Myocyte (in vitro differentiated cells): ENCODE measurements around the gene LDLR. TPM values are rescaled to one million over a fixed set of nuclear protein-coding genes. Genes with fewer than 3 reads are reported as not detected.
"Not testable (repeated sequence)": the region's sequence is repeated elsewhere in the genome, so short reads cannot be mapped to it uniquely, and the experiment has no call there.

Experiments used
- DNase-seq: peaks from one replicate; pipeline ENCODE4 v3.0.0-alpha.2; 2012; ENCODE audit warnings: low read depth
- total RNA-seq: library from RNA; depleted of rRNA; stranded (reverse); fragments of >200 nt; gene quantifications from 2 replicates; pipeline ENCODE4 v1.2.3, GENCODE V29; 2014

Gene LDLR
- total RNA-seq, 1 donor from 2014 or later, result 152 TPM

DNA sequence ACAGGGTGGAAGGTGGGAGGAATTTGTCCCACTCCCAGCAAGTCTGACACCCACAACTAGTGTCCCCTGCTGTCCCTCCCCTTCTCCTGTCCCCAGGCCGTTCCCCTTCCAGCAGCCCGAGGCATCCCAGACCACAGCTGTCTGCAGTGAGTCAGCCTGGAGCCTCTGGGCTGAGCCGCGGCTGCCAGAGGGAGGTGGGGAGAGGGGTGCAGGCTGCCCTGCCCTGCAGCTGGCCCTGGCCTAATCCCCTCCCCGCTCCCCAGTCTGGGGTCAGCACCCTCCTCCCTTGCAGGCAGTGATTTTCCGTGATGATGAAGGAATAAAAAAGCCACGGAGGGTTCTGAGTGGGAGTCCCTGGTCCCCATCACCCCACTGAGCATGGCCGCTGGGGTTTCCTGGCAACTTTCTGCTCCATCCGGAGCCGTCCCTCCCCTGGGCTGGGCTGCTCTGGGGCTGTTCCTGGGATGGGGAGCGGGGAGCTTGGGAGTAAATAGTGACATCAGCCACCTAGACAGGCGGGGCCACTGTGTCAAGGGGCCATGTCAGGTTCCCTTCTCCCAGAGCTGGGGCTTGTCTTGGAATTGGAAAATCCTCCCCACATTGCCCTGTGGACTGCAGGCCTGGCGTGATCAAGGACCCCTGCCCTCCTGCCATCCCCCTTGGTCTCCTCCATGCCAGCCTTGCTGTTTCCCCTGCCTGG is 49.5 kb downstream of the LDLR start:
- DNase-seq, result peak; percentile 97

- not testable (repeated sequence) for DNase-seq
Observed at GRCh38 chr19:11140023-11140538, 50.8 kb downstream of the LDLR start.

- no peak for DNase-seq
Observed at GRCh38 chr19:11140896-11141295, 51.6 kb downstream of the LDLR start.

DNA sequence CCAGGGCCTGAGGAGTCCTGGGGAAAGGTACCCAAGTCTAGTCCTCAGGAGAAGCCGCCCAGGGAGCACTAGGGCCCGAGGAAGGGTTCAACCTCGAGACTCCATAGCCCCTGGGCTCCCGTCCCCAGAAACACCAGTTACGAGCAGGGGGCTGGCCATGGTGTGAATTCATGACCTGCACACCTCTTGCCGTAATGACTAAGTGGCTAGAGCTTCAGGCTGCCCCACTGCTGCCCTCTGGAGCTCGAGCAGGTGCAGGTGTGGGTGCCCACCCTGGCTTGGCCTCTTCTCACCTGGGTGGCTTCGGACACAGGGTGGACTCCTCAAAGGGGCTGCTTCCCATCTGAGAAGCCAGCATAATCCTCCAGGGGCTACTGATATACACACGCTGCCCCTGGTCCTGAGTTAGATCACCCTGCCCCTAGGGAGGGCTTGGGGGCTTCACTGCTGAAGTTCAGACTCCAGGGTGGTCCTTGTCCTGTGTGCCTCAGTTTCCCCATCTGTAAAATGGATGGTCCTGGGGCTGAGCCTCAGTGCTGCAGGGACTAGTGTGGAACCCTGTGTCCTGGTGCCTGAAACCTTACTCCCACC is 52.8 kb downstream of the LDLR start:
- no peak for DNase-seq

DNA sequence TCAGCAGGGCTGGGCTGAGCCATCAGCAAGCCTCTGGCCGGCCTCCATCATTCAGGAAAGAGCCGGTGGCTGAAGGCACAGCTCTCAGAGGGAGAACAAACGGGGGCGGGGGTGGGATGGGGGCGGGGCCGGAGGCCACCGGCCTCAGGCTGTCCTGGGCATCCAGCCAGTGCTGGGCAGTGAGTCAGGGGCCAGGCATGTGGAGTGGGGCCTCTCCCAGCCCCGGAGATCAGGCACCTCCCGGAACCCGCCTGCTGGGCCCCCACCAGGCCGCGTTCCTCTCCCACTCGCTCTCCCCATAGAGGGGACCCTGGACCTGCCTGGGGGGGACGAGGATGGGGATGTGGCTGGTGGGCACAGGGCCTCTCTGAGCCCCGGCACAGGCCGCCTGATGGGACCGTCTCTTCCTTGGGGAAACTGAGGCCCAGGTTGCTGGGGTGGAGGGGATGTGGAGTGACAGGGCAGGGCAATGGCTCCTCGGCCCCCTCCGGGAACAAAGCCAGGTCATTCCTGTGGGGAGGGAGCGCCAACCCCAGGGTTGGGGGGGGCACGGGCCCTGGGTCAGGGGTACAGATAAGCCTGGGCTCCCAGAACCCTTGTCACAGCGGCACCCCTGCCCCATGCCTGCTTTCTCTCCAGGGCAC is 53.4 kb downstream of the LDLR start:
- DNase-seq, result peak; percentile 96

- DNase-seq, result no peak
Observed at GRCh38 chr19:11145536-11145924, 56.3 kb downstream of the LDLR start.

- no peak for DNase-seq
Observed at GRCh38 chr19:11148001-11148400, 58.7 kb downstream of the LDLR start.

DNA sequence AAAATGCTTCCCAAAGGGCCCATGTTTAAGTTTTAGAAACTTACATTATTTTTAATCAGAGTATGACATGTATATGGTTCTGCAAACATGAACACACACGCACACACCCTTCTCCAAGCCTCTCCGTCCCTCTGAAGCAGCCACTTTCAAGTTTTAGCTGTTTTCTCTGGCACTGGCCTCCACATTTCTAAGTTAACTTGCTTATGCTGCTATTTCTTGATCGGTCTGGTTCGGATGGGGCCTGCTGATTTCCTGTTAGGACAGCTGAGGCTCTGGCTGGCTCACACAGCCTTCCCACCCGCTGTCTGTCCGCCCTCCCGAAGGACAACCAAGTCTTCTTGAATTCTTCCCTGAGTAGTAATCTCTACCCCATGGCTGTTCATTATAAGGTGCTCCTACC is 61.9 kb downstream of the LDLR start:
- DNase-seq, result peak; percentile 51

DNA sequence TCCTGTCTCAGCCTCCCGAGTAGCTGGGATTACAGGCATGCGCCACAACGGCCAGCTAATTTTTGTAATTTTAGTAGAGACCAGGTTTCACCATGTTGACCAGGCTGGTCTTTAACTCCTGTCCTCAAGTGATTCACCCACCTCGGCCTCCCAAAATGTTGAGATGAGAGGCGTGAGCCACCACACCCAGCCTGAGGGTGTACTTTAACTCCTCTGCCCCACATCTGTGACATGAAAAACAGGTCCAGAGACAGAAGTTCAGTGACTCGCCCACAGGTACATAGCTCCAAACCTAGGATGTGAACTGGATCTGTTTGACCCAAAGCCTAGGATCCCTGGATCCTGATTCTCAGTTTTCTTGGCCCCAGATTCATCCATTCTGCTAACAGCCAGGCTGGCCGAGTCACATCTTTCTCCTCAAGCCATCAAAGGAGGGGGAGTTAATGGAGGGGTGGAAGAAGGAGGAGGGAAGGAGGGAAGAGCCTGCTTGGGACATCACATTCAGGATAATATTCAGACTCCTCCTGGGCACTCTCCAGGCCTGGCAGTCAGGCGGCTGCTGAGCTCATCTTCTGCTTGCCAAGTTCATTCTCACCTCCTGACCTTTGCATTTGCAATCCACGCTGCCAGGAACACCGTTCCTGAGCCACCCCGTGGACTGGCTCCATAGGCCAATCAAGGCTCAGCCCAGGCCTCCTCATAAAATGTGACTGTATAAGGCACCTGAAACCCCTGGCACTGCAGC is 63.2 kb downstream of the LDLR start:
- peak; percentile 48 for DNase-seq

DNA sequence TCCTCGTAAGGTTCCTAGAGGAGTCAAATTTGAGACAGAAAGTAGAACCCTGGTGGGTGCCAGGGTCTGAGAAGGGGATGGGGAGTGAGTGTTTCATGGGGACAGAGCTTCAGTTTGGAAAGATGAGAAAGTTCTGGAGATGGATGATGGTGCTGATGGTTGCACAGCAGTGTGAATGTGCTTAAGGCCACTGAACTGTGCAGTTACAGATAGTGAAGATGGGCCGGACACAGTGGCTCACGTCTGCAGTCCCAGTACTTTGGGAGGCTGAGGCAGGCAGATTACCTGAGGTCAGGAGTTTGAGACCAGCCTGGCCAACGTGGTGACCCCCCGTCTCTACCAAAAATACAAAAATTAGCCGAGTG is 65.4 kb downstream of the LDLR start:
- no peak for DNase-seq

- peak; percentile 98 for DNase-seq
Observed at GRCh38 chr19:11155373-11156120, 66.3 kb downstream of the LDLR start, which contains the start of gene SPC24. TSS of gene SPC24 (minus strand) at chr19:11155782. CDS start at chr19:11155776, 6 bp downstream.

DNA sequence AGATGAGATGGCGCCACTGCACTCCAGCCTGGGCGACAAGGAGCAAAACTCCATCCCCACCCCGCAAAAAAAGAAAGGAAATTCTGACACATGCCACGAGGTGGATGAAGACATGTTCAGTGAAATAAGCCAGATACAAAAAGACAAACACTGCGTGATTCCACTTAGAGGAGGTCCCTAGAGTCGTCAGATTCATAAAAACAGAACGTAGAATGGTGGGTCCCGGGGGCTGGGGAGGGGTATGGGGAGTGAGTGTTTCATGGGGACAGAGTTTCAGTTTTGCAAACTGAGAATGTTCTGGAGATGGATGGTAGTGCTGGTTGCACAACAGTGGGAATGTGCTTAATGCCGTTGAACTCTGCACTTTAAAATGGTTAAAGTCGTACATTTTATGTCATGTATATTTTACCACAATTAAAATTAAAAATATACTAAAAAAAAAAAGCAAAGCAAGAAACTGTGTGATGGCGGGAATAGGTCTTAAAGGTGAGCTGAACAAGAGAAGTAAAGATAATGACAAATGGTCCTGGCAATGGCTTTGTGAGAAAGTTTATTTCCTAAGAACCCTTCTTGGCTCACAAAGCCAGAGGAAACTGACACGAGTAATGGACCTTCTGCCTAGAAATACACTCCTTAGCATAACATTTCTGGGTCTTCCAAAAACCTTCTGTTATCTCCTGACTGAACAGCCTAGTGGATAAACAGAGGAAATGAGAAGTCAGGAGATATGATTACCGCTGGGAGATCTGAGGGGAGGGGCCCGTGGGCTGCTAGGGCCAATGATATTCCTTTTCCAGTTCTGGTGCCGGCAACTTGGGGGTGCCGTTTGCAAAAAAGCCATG is 70.6 kb downstream of the LDLR start:
- no peak for DNase-seq

DNA sequence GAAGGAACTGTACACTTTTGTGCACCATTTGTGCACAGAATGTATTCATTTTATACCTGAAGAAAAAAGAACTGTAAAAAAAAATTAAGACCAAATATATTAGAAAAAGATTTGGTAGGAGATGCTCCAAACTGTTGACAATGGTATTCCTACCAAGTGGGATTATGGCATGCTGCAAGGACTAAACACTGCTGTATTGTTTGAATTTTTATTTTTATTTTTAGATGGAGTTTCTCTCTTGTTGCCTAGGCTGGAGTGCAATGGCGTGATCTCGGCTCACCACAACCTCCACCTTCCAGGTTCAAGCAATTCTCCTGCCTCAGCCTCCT is 71.1 kb downstream of the LDLR start:
- DNase-seq, result not testable (repeated sequence)

DNA sequence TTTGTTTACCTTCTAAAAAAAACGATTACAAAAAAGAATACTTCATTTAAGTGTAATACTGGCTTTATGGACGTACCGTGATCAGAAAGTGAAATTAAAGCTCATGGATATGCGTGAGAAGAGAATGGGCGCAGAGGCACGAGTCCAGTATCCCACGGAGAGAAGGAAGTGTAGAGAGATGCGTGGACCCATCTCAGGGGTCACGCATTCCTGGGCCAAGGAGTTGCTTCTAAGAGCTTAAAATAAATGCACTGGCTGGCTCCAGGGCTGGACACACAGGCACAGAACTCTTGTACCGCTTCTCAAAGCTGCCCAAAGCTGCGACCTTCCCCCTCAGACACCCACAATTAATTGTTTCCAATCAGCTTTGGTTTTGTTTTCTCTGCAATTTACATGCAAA is 75.0 kb downstream of the LDLR start:
- no peak for DNase-seq

DNA sequence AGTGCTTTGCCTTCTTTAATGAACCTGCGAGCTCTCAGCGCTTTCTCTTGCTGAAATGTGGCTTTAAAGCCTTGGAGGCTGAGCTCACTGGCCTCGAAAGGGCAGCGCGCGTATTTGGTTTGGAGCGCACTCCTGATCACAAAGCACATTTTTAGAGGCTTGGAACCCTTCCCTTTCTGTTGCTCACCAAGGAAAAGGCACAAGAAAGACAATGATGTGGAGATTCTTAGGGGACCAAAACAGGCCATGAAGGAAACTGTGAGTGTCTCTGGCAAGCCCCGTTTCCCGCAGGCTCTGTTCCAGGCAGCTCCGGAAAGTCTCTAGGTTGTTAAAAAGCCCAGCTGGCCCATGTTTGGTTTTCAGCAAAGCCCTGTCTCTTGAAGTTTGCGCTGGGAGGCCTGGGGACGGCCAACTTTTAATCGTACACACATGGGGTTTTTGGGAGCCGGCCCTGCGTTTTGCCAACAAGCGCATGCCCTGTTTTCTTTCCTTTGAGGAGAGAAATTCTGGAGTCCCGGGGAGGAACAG is 75.7 kb downstream of the LDLR start:
- no peak for DNase-seq

GRCh38 chr19:11165486-11166030 is 76.3 kb downstream of the LDLR start:
- DNase-seq, result no peak

DNA sequence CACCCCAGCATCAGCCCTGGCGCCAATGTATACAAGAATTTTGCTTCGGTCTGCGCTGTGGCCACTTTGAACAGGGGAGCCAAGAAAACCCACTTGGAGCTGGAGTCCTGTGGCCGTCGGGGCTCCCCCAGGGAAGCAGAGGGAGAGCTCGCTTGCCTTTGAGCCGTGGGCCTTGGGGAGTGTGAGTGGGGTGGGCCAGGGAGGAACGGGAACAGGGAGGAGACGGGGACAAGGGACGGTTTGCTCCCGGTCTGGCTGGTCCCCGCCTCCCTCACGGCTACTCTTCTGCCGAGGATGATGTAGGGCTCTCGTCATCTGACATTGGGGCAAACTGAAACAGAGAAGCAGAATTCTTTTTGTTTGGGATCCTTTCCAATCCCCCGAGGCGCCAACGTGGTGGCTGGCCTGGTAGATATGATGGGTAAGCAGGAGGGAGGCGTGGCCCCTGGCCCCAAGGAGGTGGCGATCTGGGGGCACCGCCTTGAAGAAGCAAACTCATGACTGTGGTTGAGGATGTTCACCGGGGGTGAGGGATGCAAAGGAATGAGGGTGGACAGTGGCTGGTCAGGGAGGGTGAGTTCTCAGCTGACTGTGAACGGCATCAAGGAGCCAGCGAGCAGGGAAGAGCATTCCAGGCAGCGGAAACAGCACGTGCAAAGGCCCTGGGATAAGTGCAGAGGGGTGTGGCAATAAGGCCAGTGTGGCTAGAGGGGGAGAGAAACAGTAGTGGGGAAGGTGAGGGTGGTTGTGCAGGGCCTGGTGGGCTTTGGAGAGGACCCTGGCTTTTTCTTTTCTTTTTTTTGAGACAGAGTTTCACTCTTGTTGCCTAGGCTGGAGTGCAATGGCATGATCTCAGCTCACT is 77.2 kb downstream of the LDLR start:
- no peak for DNase-seq

- peak; percentile 91 for DNase-seq
Observed at GRCh38 chr19:11168568-11168967, 79.3 kb downstream of the LDLR start.
